Raji (cell line): ENCODE measurements around the gene CABP7.

ENCODE experiments used
- POLR2A ChIP-seq: IDR thresholded peaks from 2 replicates; pipeline ENCODE4 v1.6.1; 2011; ENCODE audit warnings: low read depth, low read length, control low read depth; ENCODE audit not compliant: insufficient read depth

CABP7 gene

GRCh38 chr22:29747832-29748231 lies 28.0 kb downstream of the CABP7 start:
- TF ChIP-seq POLR2A: no peak

GRCh38 chr22:29748248-29748893 lies 28.6 kb downstream of the CABP7 start:
- no peak for TF ChIP-seq POLR2A

- TF ChIP-seq POLR2A: no peak
Observed at GRCh38 chr22:29750029-29750428, 30.2 kb downstream of the CABP7 start.

- TF ChIP-seq POLR2A: no peak
Observed at GRCh38 chr22:29750559-29751538, 31.0 kb downstream of the CABP7 start.

GRCh38 chr22:29751669-29752068 lies 31.9 kb downstream of the CABP7 start:
- TF ChIP-seq POLR2A: no peak

- TF ChIP-seq POLR2A: no peak
Observed at GRCh38 chr22:29753808-29754657, 34.2 kb downstream of the CABP7 start.

- TF ChIP-seq POLR2A: no peak
Observed at GRCh38 chr22:29755889-29756288, 36.1 kb downstream of the CABP7 start.

- no peak for TF ChIP-seq POLR2A
Observed at GRCh38 chr22:29756341-29756740, 36.5 kb downstream of the CABP7 start.

GRCh38 chr22:29757096-29757495 lies 37.3 kb downstream of the CABP7 start:
- no peak for TF ChIP-seq POLR2A

- TF ChIP-seq POLR2A: no peak
Observed at GRCh38 chr22:29758068-29758622, 38.3 kb downstream of the CABP7 start.

GRCh38 chr22:29758959-29759358 lies 39.2 kb downstream of the CABP7 start:
- TF ChIP-seq POLR2A: no peak

GRCh38 chr22:29762263-29762662 lies 42.5 kb downstream of the CABP7 start:
- no peak for TF ChIP-seq POLR2A

GRCh38 chr22:29765905-29766631 lies 46.3 kb downstream of the CABP7 start:
- TF ChIP-seq POLR2A: no peak

GRCh38 chr22:29766632-29767170 lies 46.9 kb downstream of the CABP7 start, which contains the start of gene ZMAT5:
Gene ZMAT5 (minus strand): TSS chr22:29767007. CDS start chr22:29748544, 18,463 bp downstream.
- TF ChIP-seq POLR2A: peak; percentile 77
